Measurements from ENCODE around the gene LRBA. TPM values are rescaled to one million over a fixed set of nuclear protein-coding genes. Genes with fewer than 3 reads are reported as not detected.

Gene LRBA
- total RNA-seq, 2 donors from 2014 or later = 30.9 to 33.7 TPM

DNA sequence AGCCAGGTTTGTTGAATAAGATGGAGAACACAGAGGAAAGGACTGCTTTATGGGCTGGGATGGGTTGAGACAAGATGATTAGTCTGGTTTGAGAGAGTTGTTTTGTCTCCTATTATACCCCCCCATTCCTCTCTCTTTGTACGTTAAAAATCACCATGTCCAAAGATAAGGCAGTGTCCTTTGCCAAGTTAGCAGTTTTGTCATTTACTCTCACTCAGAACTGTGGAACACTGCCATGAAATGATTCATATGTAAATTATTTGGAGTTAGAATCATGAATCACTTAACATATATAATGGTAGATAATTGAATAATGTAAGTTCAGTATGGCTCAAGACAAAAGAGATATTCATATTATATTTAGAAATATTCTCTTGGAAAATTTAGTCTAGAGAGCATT lies 785.6 kb downstream of the LRBA start:
- Histone ChIP-seq H3K27me3 (replicated peaks; ENCODE audit: insufficient read depth) (no peaks in the 10 kb centered on the region), H3K27ac (no peak overlapping the region), H3K4me1 (ENCODE audit: control insufficient read depth in 1 of 2, low read depth in 2 of 2) (peaks cover 0 to 27% of the 10 kb centered on the region in 2 donors), H3K36me3 (no peaks in the 10 kb centered on the region), H3K9me3 (no peaks in the 10 kb centered on the region), H3K4me3 (no peak overlapping the region)
- ATAC-seq (ENCODE audit: insufficient number of reproducible peaks, low FRiP score, low read depth) (no peak), DNase-seq (ENCODE audit: low spot score) (no peak)
- TF ChIP-seq, protein P1, sequence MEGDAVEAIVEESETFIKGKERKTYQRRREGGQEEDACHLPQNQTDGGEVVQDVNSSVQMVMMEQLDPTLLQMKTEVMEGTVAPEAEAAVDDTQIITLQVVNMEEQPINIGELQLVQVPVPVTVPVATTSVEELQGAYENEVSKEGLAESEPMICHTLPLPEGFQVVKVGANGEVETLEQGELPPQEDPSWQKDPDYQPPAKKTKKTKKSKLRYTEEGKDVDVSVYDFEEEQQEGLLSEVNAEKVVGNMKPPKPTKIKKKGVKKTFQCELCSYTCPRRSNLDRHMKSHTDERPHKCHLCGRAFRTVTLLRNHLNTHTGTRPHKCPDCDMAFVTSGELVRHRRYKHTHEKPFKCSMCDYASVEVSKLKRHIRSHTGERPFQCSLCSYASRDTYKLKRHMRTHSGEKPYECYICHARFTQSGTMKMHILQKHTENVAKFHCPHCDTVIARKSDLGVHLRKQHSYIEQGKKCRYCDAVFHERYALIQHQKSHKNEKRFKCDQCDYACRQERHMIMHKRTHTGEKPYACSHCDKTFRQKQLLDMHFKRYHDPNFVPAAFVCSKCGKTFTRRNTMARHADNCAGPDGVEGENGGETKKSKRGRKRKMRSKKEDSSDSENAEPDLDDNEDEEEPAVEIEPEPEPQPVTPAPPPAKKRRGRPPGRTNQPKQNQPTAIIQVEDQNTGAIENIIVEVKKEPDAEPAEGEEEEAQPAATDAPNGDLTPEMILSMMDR (IDR thresholded peaks at IDR 0.05) = no peak

DNA sequence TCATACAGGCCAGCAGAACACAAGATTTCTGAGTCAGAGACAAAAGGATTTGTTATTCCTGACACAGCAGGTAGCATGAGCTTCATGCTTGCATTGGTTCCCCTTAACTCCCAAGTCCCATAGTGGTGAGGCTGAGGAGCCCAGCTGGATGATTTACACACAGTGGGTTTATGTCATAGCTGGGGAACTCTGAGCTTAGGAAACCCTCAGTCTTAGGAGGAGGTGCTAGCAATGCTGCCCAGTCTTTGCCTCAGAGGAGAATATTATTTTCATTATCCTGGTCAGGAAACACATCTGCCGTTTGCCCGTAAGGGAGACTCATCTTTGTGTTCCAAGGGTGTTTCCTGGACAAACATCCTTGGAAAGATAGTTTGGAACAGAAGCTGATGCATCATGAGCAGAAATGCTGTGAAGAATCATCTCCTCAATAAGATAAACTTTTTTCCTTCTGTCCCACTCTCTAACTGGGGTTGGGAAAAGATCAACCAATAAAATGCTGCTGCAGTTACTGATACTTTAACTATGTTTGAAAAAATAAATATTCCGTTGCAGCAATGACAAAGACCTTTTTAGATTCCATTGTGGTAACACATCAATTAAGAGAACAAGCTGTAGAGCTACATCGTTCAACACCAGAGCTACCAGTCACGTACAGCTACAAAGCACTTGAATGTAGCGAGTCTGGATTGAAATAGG lies 790.0 kb downstream of the LRBA start:
- Histone ChIP-seq H3K36me3 (no peaks in the 10 kb centered on the region), H3K4me3 (no peak overlapping the region), H3K27me3 (replicated peaks; ENCODE audit: insufficient read depth) (no peaks in the 10 kb centered on the region), H3K9me3 (no peaks in the 10 kb centered on the region), H3K4me1 (ENCODE audit: control insufficient read depth in 1 of 2, low read depth in 2 of 2) (peaks cover 0 to 18% of the 10 kb centered on the region in 2 donors), H3K27ac (no peak overlapping the region)
- TF ChIP-seq, protein P1 (IDR thresholded peaks at IDR 0.05) = no peak
- no peak for DNase-seq (ENCODE audit: low spot score)
- ATAC-seq (ENCODE audit: insufficient number of reproducible peaks, low FRiP score, low read depth) = no peak

DNA sequence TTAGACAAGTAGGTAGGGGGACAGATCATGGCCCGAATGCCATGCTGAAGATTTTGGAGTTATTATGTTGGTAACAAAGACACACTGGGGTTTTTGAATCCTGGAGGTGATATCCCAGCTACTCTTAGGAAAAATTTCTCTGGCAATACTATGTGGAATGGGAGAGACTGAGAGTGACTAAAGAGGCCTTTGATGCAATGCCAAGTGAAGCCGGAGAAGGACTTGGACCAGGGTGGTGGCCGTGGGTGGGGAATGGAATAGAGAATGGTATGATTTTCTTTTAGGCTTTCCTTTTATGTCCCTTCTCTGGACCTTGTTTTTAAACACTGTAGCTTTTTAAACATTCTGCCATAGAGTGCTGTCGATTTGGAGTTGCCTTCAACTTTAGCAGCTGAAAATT lies 795.2 kb downstream of the LRBA start:
- DNase-seq (ENCODE audit: low spot score) (no peak), ATAC-seq (ENCODE audit: insufficient number of reproducible peaks, low FRiP score, low read depth) (peak; percentile 25)
- Histone ChIP-seq H3K9me3 (no peaks in the 10 kb centered on the region), H3K36me3 (no peaks in the 10 kb centered on the region), H3K27ac (peak overlapping the region in 1 of 2 donors; percentile 25), H3K27me3 (replicated peaks; ENCODE audit: insufficient read depth) (no peaks in the 10 kb centered on the region), H3K4me3 (no peak overlapping the region), H3K4me1 (ENCODE audit: control insufficient read depth in 1 of 2, low read depth in 2 of 2) (peaks cover 0 to 18% of the 10 kb centered on the region in 2 donors)
- TF ChIP-seq, protein P1 (IDR thresholded peaks at IDR 0.05) = no peak

DNA sequence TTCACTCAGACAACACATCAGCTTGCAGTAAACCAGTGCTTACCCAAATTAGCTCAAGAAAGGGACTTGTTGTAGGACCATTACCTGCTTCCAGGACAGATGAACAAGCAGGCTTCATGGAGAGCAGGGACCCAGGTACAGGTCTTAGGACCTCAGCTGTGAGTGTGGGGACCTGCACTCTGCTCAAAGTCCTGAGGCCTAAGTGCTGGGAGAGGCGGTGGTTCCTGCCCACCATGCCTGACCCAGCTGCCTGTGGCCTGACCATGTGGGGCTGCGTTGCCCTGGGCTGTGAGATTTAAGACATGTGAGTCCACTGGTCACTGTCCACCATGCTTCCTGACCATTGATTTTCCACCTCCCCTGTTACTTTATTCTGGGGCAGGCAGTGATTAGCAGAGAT lies 796.6 kb downstream of the LRBA start:
- no peaks in the 10 kb centered on the region for H3K27me3 ChIP-seq (replicated peaks; ENCODE audit: insufficient read depth)
- H3K9me3 ChIP-seq = no peaks in the 10 kb centered on the region
- TF ChIP-seq, protein P1 (IDR thresholded peaks at IDR 0.05) = no peak
- H3K36me3 ChIP-seq = no peaks in the 10 kb centered on the region
- H3K4me3 ChIP-seq = no peak overlapping the region
- ATAC-seq (ENCODE audit: insufficient number of reproducible peaks, low FRiP score, low read depth) (no peak), DNase-seq (ENCODE audit: low spot score) (no peak)
- H3K4me1 ChIP-seq (ENCODE audit: control insufficient read depth in 1 of 2, low read depth in 2 of 2) = peaks cover 0 to 18% of the 10 kb centered on the region in 2 donors
- H3K27ac ChIP-seq = no peak overlapping the region

DNA sequence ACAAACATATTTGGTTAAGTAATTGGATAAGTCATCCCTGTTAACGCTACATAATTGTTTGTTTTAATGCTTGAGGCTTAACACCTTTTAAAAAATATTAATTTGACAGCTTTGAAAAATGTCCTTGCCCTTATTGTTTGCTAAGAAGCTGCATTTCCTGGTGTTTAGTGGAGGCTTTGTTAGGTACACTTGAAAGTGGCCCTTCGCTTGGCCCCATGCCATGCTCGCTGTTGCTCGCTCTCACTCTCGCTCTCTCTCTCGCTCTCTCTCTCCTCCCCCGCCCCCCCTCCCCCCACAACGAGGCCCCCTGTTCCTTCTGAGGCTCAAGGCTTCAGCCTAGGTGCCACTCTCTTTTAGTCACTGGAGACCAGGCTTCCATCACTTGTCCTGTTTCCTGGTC lies 797.3 kb downstream of the LRBA start:
- Histone ChIP-seq H3K4me1 (ENCODE audit: control insufficient read depth in 1 of 2, low read depth in 2 of 2) (peaks cover 0 to 13% of the 10 kb centered on the region in 2 donors), H3K36me3 (no peaks in the 10 kb centered on the region), H3K9me3 (no peaks in the 10 kb centered on the region), H3K4me3 (no peak overlapping the region), H3K27me3 (replicated peaks; ENCODE audit: insufficient read depth) (no peaks in the 10 kb centered on the region), H3K27ac (peak overlapping the region in 1 of 2 donors; percentile 37)
- DNase-seq (ENCODE audit: low spot score) (no peak), ATAC-seq (ENCODE audit: insufficient number of reproducible peaks, low FRiP score, low read depth) (no peak)
- TF ChIP-seq, protein P1 (IDR thresholded peaks at IDR 0.05) = no peak

Measured in thoracic aorta (tissue), 2 donors.